SK-N-SH treated with all-trans-retinoic acid at 6 μM for 48 hours (cell line): ENCODE results near the gene TAS2R46.

Experiments
- BACH2 ChIP-seq: fragments of 250-450 bp; sonication (Bioruptor Pico); IDR thresholded peaks from 2 replicates; pipeline ENCODE4 v1.9.0; 2021; ENCODE audit warnings: mild to moderate bottlenecking, borderline replicate concordance
- CSDC2 ChIP-seq: fragments of 250-450 bp; sonication (Bioruptor Pico); IDR thresholded peaks from 2 replicates; pipeline ENCODE4 v1.5.0; 2020; ENCODE audit warnings: mild to moderate bottlenecking, moderate library complexity
- CSRNP3 ChIP-seq: fragments of 250-450 bp; sonication (Bioruptor Pico); IDR thresholded peaks from 2 replicates; pipeline ENCODE4 v1.5.1; 2021; ENCODE audit warnings: mild to moderate bottlenecking, moderate library complexity
- ESRRG ChIP-seq: fragments of 250-450 bp; sonication (Bioruptor Pico); IDR thresholded peaks from 2 replicates; pipeline ENCODE4 v1.6.1; 2021; ENCODE audit warnings: mild to moderate bottlenecking
- OSR1 ChIP-seq: fragments of 250-450 bp; sonication (Bioruptor Pico); IDR thresholded peaks from 2 replicates; pipeline ENCODE4 v1.8.0; 2022; ENCODE audit warnings: moderate library complexity, mild to moderate bottlenecking, inconsistent platforms
- PATZ1 ChIP-seq: fragments of 250-450 bp; sonication (Bioruptor Pico); IDR thresholded peaks from 2 replicates; pipeline ENCODE4 v1.8.0; 2020; ENCODE audit warnings: mild to moderate bottlenecking, moderate library complexity, borderline replicate concordance
- SNAI2 ChIP-seq: fragments of 250-450 bp; sonication (Bioruptor Pico); IDR thresholded peaks from 2 replicates; pipeline ENCODE4 v1.5.0; 2020; ENCODE audit warnings: mild to moderate bottlenecking, moderate library complexity
- ZFP30 ChIP-seq: fragments of 450-650 bp; formaldehyde crosslinking; IDR thresholded peaks from 2 replicates; pipeline ENCODE4 v1.5.0; 2022; ENCODE audit warnings: mild to moderate bottlenecking, moderate library complexity
- ZNF70 ChIP-seq: fragments of 450-650 bp; formaldehyde crosslinking; IDR thresholded peaks from 2 replicates; pipeline ENCODE4 v1.5.0; 2020; ENCODE audit warnings: mild to moderate bottlenecking, moderate library complexity

DNA sequence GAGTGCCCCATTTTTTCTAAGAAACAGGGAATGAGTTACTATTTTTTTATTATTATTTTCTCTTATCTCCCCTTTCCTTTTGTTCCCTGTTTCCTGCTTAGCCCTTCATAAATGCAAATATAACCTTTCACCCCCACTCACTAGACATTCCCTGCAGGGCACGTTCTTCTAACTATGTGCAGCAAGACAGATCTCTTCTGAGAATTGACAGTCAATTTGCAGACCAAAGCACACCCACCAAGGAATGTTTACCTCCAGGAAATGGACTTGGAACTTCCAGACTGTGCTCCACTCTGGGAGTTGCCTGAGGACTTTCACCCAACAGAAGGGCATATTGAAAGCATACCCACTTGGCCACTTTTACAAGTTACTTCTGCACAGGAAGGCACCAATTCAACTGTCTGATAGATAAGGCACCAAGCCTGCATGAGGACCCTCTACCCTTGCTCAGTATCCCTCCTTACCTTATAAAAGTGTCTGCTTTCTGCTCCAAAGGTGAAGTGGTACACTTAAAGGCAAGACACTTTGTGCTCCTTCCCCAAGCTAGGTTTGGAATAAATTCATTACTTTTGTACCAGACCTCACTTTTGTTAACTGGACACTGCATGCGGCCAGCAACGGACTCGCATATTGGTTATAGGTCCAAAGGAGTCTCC, 46.2 kb downstream of the TAS2R46 start:
- no peak for TF ChIP-seq PATZ1 (CRISPR knock-in tag)
- no peak for TF ChIP-seq SNAI2 (CRISPR knock-in tag)
- TF ChIP-seq ESRRG = no peak
- no peak for TF ChIP-seq OSR1
- no peak for TF ChIP-seq CSRNP3 (CRISPR knock-in tag)
- no peak for TF ChIP-seq BACH2
- TF ChIP-seq ZNF70 = no peak
- TF ChIP-seq CSDC2 = no peak
- no peak for TF ChIP-seq ZFP30 (CRISPR knock-in tag)
